GM12891 (cell line): Measurements from ENCODE around the gene KIFC3.
A peak's percentile ranks its signal among the peaks of the same experiment; 100 is the strongest.

ENCODE experiments used
- DNase-seq: peaks from one replicate; pipeline ENCODE4 v3.0.0; 2011; ENCODE audit warnings: low spot score; ENCODE audit not compliant: insufficient read length
- FAIRE-seq: peaks from 2 replicates; lab custom pipeline; 2011; peaks lifted over from hg19 to GRCh38; lab: Jason Lieb, UNC
- PAX5 ChIP-seq: IDR thresholded peaks from 2 replicates; pipeline ENCODE4 v1.6.1; 2011; ENCODE audit warnings: low read length, moderate library complexity, mild to moderate bottlenecking; ENCODE audit not compliant: insufficient read depth, severe bottlenecking
- POLR2A ChIP-seq: IDR thresholded peaks from 2 replicates; pipeline ENCODE4 v1.6.1; 2011; ENCODE audit warnings: low read depth, low read length, control low read depth
- POLR2AphosphoS5 ChIP-seq: IDR thresholded peaks from 2 replicates; pipeline ENCODE4 v1.6.1; 2011; ENCODE audit warnings: low read depth, low read length, control low read depth
- POU2F2 ChIP-seq: IDR thresholded peaks from 2 replicates; pipeline ENCODE4 v1.6.1; 2011; ENCODE audit warnings: low read depth, mild to moderate bottlenecking, control low read depth, low read length, moderate library complexity
- SPI1 ChIP-seq: IDR thresholded peaks from 2 replicates; pipeline ENCODE4 v1.6.1; 2011; ENCODE audit warnings: low read depth, low read length, control low read depth
- TAF1 ChIP-seq: IDR thresholded peaks from 2 replicates; pipeline ENCODE4 v1.6.1; 2011; ENCODE audit warnings: low read depth, low read length, control low read depth

Gene KIFC3

GRCh38 chr16:57725976-57726375 is 76.3 kb downstream of the KIFC3 start:
- no peak for TF ChIP-seq TAF1
- no peak for TF ChIP-seq POU2F2
- no peak for TF ChIP-seq SPI1
- no peak for TF ChIP-seq POLR2AphosphoS5
- TF ChIP-seq PAX5, result no peak
- no peak for TF ChIP-seq POLR2A
- no peak for FAIRE-seq

GRCh38 chr16:57725554-57725953 is 76.7 kb downstream of the KIFC3 start:
- TF ChIP-seq POLR2AphosphoS5, result no peak
- no peak for TF ChIP-seq SPI1
- TF ChIP-seq POLR2A, result no peak
- no peak for TF ChIP-seq POU2F2
- no peak for TF ChIP-seq TAF1
- TF ChIP-seq PAX5, result no peak
- no peak for DNase-seq
- FAIRE-seq, result peak; percentile 59

More at GRCh38 chr16:57725976-57726375, 76.3 kb downstream of the KIFC3 start:
- no peak for DNase-seq

DNA sequence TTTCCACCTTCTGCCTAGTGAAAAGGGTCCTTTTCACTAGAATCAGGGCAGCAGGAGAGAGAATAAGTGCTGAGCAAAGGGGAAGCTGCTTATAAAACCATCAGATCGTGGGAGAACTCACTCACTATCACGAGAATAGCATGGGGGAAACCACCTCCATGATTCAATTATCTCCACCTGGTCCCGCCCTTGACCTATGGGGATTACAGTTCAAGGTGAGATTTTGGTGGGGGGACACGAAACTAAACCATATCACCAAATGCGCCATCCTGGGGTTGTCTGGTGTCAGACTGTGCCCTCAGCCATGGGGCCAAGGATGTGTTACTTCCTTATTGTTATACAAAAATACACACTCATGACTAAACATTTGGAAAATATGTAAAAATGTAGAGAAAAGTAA is 77.1 kb downstream of the KIFC3 start:
- TF ChIP-seq TAF1 (no peak), SPI1 (no peak), PAX5 (no peak), POLR2A (no peak), POU2F2 (no peak), POLR2AphosphoS5 (no peak)
- no peak for DNase-seq
- peak; percentile 84 for FAIRE-seq

DNA sequence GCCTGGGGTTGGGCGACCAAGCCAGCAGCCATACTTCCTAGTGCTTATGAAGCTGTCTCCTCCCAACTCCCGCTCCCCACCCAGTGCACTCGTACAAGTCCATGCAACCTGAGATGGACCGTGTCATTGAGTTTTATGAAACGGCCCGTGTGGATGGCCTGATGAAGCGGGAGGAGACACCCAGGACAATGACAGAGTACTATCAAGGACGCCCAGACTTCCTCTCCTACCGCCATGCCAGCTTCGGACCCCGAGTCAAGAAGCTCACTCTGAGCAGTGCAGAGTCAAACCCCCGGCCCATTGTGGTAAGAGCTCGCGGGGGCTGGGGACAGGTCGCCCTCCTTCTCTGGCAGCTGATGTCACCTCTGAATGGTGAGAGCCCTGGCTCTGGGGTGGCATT is 77.8 kb downstream of the KIFC3 start:
- DNase-seq (no peak), FAIRE-seq (no peak)
- TF ChIP-seq PAX5 (no peak), POLR2AphosphoS5 (no peak), POLR2A (no peak), TAF1 (no peak), SPI1 (no peak), POU2F2 (no peak)

GRCh38 chr16:57723170-57723569 is 79.1 kb downstream of the KIFC3 start:
- DNase-seq (no peak), FAIRE-seq (no peak)
- no peak for TF ChIP-seq TAF1
- TF ChIP-seq PAX5, result no peak
- TF ChIP-seq POLR2AphosphoS5, result no peak
- no peak for TF ChIP-seq POLR2A

- TF ChIP-seq POLR2A (no peak), SPI1 (no peak), POLR2AphosphoS5 (no peak), TAF1 (no peak), PAX5 (no peak), POU2F2 (no peak)
- no peak for DNase-seq
- FAIRE-seq, result no peak
These were observed 79.6 kb downstream of the KIFC3 start for GRCh38 chr16:57722651-57723050.

DNA sequence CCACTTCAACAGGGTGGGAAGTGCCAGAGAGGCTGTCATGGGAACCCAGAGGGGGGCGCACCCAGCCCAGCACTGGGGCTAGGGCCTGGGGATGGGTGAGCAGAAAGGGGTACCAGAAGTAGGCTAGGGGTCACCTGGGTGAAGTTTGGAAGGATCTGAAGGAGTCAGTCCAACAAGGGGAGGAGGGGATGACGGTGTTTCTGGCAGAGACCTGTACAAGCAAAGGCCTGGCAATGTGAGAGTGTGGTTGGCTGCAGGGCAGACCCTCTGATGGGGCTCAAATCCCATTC is 80.1 kb downstream of the KIFC3 start:
- FAIRE-seq (no peak), DNase-seq (no peak)
- TF ChIP-seq POLR2AphosphoS5, result no peak
- no peak for TF ChIP-seq POLR2A
- no peak for TF ChIP-seq PAX5
- no peak for TF ChIP-seq SPI1
- no peak for TF ChIP-seq TAF1
- TF ChIP-seq POU2F2, result no peak

GRCh38 chr16:57721356-57722209 is 80.7 kb downstream of the KIFC3 start:
- FAIRE-seq (peak; percentile 60), DNase-seq (no peak)
- TF ChIP-seq PAX5, result no peak
- TF ChIP-seq POLR2AphosphoS5, result no peak
- TF ChIP-seq POLR2A, result no peak
- no peak for TF ChIP-seq TAF1

DNA sequence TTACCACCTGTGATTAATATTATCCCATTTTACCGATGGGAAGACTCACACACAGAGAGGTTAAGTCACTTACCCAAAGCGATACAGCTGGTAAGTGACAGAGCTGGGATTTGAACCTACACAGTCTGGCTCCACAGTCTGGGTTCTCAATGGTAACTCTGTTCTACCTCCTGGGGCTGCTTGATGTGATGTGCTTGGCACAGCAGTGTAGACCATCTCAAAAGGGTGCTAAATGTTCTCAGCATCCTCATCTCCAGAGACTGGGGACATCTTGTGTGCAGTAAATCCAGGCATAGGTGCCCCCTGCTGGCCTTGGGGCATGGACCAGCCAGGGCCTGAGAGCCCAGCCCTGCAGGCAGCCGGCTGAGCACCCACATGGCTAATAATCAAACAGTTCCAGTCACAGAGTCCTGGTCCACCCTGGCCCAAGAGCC is 82.1 kb downstream of the KIFC3 start:
- no peak for TF ChIP-seq POU2F2
- TF ChIP-seq SPI1, result no peak
- TF ChIP-seq TAF1, result no peak
- no peak for TF ChIP-seq POLR2AphosphoS5
- TF ChIP-seq POLR2A, result no peak
- no peak for TF ChIP-seq PAX5
- FAIRE-seq, result peak; percentile 81
- no peak for DNase-seq

DNA sequence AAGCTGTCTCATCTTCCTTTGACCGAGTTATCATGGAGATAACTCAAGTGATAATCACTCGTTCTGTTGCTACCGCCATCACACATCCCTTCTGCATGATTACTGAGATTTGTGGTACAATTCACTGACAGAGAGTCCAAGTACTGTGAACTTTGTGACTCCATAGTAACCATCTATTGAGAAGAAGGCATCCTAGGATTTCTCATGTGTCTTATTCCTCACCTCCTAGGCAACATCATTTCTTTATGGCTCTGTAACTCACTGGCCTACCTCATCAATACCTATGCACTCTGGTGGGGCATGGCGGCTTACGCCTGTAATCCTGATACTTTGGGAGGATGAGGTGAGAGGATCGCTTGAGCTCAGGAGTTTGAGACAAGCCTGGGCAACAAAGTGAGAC is 88.2 kb downstream of the KIFC3 start:
- FAIRE-seq (no peak), DNase-seq (no peak)

More for the DNA sequence above, 88.2 kb downstream of the KIFC3 start:
- TF ChIP-seq SPI1, result no peak
- no peak for TF ChIP-seq POLR2A
- TF ChIP-seq TAF1, result no peak
- no peak for TF ChIP-seq POLR2AphosphoS5
- no peak for TF ChIP-seq PAX5
